Superior temporal gyrus (tissue), 1 donor: Measurements from ENCODE around the gene NXN.

Source experiments
- DNase-seq: peaks from one replicate; pipeline ENCODE4 v3.0.0-alpha.2; 2016; ENCODE audit errors: extremely low spot score

The NXN gene

DNA sequence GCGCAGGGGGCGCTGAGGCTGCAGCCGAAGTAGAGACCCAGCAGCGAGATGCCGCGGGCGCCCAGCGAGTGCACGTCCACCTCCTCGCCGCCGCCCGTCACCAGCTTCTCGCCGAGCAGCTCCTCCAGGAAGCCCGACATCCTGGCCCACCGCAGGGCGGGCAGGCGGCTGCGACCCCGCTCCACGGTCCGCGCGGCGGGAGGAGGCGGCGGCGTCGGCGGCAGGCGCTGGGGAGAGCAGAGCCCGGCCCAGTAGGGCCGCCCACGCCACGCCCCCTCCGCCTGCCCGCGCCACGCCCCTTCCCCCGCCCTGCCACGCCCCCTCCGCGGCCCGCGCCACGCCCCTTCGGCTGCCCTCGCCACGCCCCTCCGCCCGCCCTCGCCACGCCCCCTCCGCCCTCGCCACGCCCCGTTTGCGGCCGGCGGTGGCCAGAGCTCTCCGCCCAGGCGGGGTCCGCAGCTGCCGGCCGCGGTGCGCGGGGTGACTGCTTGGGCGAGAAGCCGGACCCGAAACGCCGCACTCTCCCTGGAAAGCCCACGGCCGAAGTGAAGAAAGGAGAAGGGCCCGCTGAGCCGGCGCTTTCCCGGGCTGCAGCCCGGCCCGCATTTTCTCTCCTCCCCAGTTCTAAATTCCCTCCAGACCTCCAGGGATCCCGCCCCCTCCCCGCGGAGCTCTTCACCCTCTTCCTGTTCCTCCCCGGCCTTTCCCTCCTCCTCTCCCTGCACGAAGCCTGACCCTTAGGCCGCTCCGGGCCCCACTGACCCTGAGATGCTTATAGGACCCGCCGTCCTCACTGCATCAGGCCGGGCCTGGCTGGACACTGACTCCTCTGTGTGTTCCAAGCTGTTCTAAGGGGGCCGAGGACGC, at the start of gene NXN:
Gene NXN, minus strand, starts transcription at position 238 of the 867 bp plus-strand sequence.
- DNase-seq, result peak; percentile 62

GRCh38 chr17:1027044-1027443, 47.5 kb upstream of the NXN start:
- no peak for DNase-seq

DNA sequence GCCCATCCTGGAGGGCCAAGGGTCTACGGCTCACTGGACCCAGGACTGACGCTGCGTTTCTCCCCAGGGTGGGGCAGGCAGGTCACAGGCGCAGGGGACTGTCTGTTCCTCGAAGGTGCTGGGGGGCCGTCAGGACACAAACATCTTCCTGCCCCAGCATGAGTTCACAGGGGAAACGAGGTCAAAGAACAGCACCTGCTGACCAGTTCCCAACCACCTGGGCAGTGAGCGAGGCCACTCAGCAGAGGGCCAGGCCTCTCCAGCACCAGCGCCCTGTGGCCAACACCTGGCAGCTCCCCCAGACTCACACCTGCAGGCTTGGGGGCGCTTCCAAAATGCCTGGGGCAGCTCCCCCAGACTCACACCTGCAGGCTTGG, 47.0 kb upstream of the NXN start:
- DNase-seq, result no peak

DNA sequence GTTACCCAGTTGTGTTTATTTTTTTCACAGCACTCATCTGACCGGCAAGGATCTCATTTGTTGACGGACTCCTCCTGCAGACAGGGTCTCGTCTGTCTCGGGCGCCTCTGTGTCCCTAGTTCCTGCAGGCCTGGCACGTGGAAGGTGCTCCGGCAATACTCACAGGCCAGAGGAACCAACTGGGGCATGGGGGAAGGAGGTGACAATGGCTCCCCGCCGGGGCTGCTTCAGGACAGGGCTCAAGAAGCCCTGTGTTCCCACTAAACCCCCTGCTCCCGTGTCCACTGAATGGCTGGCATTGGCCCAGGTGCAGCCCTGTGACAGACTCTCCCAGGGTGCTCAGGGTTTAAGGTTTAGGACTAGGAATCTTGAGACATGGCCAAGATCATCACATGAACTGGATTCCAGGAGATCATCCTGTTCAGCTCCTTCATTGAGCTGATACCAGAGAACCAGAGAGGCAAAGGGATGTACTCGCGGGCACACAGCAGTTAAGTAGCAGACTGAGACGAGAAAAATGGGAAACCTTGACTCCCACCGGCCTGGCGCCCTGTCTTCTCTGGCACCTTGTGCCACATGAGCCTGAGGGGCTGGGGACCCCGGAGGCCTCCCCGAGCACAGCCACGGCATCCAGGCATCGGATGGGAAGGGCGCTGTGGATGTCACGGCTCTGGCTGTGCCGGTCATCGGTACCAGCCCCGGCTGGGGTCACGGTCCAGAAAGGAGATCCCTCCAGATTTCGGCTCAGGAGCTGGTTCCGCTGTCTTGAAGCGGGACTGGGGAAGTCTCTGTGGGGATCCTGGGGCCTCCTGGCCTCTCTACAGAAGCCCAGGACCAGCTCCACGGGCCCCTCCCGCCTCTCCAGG, 46.4 kb upstream of the NXN start:
- DNase-seq, result no peak

GRCh38 chr17:1024076-1024475, 44.5 kb upstream of the NXN start:
- no peak for DNase-seq

DNA sequence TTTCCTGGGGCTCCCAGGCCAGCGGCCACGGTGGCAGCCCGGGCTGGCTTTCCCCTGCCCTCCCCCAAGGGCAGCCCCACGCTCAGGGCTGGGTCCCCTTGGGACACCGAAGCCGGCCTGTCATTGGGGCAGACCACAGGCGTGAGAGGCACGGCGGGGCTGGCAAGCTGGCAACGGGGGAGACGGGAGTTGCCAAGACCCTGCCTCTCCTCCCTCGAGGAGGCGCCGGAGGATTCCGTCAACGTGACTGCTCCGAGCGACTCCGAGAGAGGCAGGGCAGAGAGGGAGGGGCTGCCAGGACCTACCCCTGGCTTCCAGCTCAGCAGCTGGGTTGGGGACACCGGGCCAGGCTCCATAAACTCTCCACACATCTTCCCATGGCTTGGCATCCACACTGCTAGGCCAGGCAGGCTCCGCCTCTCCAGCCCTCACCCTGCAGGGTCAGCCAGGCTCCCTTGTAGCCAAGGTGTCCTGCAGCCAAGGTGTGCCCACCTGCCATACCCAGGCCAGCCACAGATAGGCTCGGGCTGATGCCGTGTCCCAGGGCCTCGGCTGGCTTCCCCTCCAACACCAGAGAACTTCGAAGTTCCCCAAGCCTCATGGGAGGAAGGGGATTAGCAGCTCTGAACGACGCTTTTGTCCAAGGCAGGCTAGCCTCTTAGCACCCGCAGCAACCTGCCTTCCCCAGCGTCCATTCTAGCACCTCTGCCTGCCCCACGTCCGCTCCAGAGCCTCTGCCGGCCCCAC, 42.9 kb upstream of the NXN start:
- DNase-seq, result no peak

GRCh38 chr17:1021147-1021546, 41.6 kb upstream of the NXN start:
- no peak for DNase-seq

- no peak for DNase-seq
Measured at GRCh38 chr17:1019451-1019850, 39.9 kb upstream of the NXN start.

DNA sequence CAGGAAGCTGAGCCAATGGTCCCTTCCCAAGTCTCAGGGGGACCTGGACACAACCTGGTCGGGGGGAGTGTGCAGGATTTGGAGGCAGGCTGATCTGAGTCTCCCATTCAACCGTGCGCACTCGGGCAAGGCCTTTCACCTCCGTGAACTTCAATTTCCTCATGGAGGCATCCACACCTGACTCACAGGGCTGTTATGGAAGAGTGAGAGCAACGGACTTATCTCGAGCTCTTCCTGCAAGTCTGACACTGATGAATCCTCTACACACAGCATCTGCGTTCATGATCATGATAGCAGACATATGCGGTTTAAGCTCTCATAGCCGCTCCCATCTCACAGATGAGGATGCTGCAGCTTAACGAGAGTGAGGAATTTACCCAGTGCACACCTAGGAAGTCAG, 39.0 kb upstream of the NXN start:
- DNase-seq, result no peak

DNA sequence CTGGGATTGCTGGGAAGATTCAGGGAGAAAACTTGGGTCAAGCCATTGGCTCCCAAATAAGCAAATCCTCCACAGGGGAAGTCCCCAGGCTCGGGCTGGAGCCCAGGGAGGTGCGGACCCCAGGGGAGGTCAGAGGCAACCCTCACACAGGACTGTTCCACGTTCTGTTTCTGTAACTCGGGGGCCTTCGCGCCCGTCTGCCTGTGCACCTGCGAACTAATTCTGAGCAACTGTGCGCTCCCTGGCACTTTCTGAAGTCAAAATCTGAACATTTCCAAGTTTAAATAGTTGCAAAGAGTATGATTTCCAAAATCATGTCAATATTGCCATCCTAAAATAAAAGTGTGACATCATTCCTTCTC, 34.1 kb upstream of the NXN start:
- DNase-seq, result no peak

GRCh38 chr17:1012823-1013728, 33.5 kb upstream of the NXN start:
- DNase-seq, result no peak

DNA sequence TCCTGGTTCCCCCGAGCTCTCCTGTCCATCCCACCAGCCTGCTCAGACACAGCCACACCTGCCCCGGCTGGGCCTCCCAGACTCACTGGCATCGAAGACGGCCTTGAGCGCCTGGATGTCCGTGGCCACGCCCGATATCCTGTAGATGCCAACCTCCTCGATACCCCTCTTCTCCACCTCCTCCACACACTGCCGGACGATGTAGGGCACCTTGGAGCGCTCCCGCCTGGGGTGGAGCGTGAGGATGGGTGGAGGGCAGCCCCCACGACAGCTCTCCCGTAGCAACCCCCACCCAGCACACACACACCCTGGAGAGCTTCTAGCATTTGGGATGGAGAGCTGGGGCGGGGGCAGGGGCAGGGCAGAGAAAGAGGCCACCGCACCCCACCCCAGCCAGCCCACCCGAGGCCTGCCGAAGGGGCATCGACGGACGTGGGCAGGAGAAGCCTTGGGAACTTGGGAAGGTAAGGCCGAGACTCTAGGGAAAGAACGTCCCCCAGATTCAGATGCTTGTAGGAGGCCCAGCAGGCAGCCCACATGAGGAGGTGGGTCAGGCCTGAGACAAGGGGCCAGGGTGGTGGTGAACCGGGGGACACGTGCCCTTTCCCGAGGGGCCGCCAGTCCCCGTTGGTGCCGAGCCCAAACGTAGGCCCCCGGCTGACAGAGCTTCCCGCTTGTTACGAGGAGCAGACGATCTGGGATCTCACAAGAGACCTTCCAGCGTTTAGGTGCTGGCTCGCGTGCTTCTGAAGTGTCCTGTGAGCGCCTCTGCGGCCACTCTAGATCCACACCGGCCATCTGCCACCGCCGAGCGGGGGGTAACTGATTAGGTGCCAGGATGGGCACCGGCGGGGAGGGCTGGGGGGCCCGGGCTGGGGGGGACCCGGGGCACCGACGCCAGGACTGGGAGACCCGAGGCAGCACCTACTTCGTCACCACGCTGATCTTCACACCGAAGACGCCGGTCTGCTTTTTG, 32.5 kb upstream of the NXN start:
- no peak for DNase-seq

DNA sequence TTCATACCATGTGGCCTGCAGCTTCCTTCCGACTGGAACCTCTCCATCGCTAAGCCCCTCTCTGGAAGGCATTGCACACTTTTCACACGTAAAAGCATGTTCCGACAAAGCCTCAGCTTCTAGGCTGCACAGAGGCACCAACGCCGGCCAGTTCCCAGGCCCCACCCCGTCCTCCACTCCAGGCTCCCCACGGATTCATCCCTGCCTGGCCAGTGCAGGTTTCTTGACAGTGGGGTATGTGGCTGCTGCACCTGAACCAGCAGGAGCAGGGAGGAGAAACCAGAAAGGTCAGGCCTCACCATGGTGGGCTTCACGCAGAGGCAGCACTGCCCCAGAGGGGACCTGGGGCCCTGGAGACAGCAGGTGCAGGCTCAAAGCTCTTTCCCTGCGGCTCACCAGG, 31.6 kb upstream of the NXN start:
- no peak for DNase-seq

GRCh38 chr17:1010586-1010985, 31.0 kb upstream of the NXN start:
- no peak for DNase-seq

DNA sequence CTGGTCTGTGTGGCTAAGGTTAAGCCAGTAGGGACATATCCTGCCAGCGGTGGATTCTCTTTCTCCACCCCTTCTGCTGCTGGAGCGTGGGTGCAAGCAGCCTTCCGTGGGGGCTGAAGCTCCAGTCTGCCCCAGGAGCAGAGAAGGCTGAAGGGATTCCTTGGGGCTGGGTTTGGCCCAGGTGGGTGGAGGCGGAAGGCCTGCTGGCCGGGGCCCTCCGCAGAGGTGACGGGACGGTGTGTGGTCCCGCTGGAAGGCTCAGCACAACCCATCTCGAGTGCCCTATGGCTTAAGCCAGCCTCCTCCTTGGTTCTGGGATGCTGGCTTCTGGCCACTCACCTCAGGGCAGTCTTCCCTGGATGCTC, 30.5 kb upstream of the NXN start:
- DNase-seq, result no peak

DNA sequence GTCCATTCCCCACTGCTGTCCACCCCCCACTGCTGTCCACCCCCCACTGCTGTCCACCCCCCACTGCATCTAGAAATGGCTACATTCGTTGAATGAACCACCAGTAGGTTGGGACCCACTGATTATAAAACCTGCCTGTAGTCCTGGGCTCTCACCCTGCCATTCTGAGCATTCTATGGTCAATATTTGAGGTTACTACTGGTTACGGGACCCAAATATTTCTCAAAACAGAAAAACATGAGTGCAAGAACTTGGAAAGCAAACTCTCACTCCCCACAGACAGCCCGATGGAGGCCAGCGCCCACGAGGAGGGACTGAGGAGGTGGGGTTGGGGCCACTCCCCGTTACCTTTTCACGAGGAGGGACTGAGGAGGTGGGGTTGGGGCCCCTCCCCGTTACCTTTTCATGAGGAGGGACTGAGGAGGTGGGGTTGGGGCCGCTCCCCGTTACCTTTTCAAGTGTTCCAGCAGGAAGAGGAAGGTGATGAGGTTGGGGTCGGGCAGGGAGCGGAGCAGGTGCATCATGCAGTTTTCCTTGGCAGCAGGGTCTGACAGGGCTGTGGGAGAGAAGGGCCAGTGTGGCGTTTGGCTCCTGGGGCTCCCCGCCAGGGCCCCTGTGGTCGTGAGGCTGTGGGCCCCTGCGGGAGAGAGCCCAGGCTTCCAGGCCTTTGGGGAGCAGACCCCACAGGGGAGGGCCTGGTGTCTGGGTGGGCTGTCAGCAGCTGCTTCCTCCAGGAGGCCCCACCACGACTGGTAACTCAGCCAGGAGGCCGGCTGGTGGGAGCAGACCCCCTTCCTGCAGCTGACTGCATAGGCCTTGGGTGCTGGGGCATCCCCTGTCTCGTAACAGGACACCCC, 29.9 kb upstream of the NXN start:
- no peak for DNase-seq

DNA sequence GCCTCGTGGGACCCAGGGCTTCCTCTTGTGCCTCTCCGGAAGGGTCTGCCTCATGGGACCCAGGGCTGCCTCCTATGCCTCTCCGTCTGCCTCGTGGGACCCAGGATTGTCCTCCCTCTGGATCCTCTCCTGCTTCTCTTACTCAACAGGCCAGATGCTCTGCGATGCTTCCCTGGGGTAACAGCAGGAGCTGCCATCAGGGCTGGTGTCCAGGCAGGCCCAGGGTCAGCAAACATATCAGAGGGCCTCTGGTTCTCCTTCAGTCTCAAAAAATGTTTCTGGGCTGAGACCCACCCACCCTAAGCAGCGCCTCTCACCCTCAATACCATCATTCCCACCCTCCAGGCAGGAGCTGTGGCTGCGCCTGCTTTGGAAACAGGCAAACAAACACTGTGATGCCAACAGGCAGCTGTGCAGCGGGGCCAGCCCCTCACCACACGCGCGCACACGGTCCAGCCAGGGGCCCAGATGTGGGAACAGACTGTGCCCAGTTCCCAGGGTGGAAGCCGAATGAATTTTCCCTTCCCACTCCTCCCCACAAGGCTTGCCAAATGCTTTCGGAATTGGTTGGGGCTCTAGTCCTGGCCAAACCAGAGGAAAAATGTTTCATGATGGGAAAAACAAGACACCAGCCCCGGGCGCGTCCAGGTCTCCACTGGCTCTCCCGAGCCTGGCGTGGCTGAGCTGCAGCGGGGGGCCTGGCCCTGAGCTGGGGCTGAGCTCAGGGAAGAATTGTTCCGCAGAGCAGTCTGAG, 28.6 kb upstream of the NXN start:
- no peak for DNase-seq

DNA sequence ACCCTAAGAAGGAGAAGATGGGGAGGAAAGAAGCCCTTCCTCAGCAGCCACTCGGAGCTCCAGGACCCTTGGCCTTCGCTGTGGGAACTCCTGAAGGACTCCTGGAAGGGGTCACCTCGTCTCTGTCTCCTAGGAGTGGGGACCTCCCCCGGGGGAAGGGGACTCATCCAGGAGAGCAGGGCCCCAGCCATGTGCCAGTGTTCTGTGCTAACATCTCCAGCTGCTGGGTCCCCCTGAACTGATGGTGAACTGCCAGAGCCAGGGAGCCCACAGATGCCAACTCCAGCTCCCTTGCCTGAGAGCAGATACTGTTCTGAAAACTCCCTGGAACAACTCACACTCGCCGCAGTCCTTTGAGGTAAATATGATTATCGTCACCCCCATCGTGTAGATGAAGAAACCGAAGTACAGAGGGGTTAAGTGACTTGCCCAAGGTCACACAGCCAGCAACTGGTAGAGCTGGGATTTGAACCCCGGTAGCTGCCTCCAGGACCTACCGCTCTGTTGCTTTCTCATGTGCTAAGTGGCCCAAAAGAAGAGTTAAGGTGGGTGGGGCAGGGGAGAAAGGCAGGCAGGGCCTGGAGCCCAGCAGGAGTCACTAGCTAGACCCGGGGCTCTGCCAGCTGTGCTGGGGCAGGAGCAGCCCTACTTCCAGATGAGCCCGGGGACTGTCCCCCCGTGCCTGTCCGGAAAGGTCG, 27.9 kb upstream of the NXN start:
- DNase-seq, result no peak
